ENCODE measurements around the gene FALEC.

FALEC gene

GRCh38 chr1:150521196-150521968 lies 5.8 kb downstream of the FALEC start:
- Histone ChIP-seq H3K4me3 (no peak overlapping the region), H3K9me3 (no peaks in the 10 kb centered on the region), H3K36me3 (replicated peaks) (no peaks in the 10 kb centered on the region), H3K27me3 (ENCODE audit: low read depth) (no peaks in the 10 kb centered on the region), H3K4me1 (peaks cover 7% of the 10 kb centered on the region)
- in situ Hi-C loops (cut with MboI; ENCODE audit: low sequenced_read_pairs): no loop called here
- DNase-seq (ENCODE audit: low spot score in 2 of 2): no peak

GRCh38 chr1:150525348-150525747 lies 9.8 kb downstream of the FALEC start:
- Histone ChIP-seq H3K4me1 (no peaks in the 10 kb centered on the region), H3K27me3 (ENCODE audit: low read depth) (no peaks in the 10 kb centered on the region), H3K9me3 (no peaks in the 10 kb centered on the region), H3K36me3 (replicated peaks) (no peaks in the 10 kb centered on the region), H3K4me3 (no peak overlapping the region)
- in situ Hi-C loops (cut with MboI; ENCODE audit: low sequenced_read_pairs): no loop called here
- no peak for DNase-seq (ENCODE audit: low spot score in 2 of 2)

GRCh38 chr1:150528196-150528595 lies 12.6 kb downstream of the FALEC start:
- in situ Hi-C loops (cut with MboI; ENCODE audit: low sequenced_read_pairs): no loop called here

GRCh38 chr1:150529017-150529416 lies 13.5 kb downstream of the FALEC start:
- no peaks in the 10 kb centered on the region for H3K9me3 ChIP-seq
- DNase-seq (ENCODE audit: low spot score in 2 of 2): no peak
- H3K36me3 ChIP-seq (replicated peaks): no peaks in the 10 kb centered on the region
- H3K4me3 ChIP-seq: no peak overlapping the region
- H3K4me1 ChIP-seq: no peaks in the 10 kb centered on the region
- in situ Hi-C loops (cut with MboI; ENCODE audit: low sequenced_read_pairs): no loop called here
- H3K27me3 ChIP-seq (ENCODE audit: low read depth): no peaks in the 10 kb centered on the region

More at GRCh38 chr1:150528196-150528595, 12.6 kb downstream of the FALEC start:
- no peak for DNase-seq (ENCODE audit: low spot score in 2 of 2)
- Histone ChIP-seq H3K4me3 (no peak overlapping the region), H3K9me3 (no peaks in the 10 kb centered on the region), H3K27me3 (ENCODE audit: low read depth) (no peaks in the 10 kb centered on the region), H3K36me3 (replicated peaks) (no peaks in the 10 kb centered on the region), H3K4me1 (no peaks in the 10 kb centered on the region)

GRCh38 chr1:150530491-150531159 lies 15.1 kb downstream of the FALEC start:
- in situ Hi-C loops (cut with MboI; ENCODE audit: low sequenced_read_pairs): no loop called here

GRCh38 chr1:150532860-150533259 lies 17.3 kb downstream of the FALEC start:
- Histone ChIP-seq H3K9me3 (no peaks in the 10 kb centered on the region), H3K27me3 (ENCODE audit: low read depth) (no peaks in the 10 kb centered on the region), H3K4me3 (no peak overlapping the region), H3K4me1 (no peaks in the 10 kb centered on the region), H3K36me3 (replicated peaks) (no peaks in the 10 kb centered on the region)
- no peak for DNase-seq (ENCODE audit: low spot score in 2 of 2)
- in situ Hi-C loops (cut with MboI; ENCODE audit: low sequenced_read_pairs): no loop called here

More at GRCh38 chr1:150530491-150531159, 15.1 kb downstream of the FALEC start:
- H3K9me3 ChIP-seq: no peaks in the 10 kb centered on the region
- H3K27me3 ChIP-seq (ENCODE audit: low read depth): no peaks in the 10 kb centered on the region
- no peaks in the 10 kb centered on the region for H3K4me1 ChIP-seq
- DNase-seq (ENCODE audit: low spot score in 2 of 2): no peak
- no peak overlapping the region for H3K4me3 ChIP-seq
- no peaks in the 10 kb centered on the region for H3K36me3 ChIP-seq (replicated peaks)

GRCh38 chr1:150534002-150534401 lies 18.4 kb downstream of the FALEC start:
- in situ Hi-C loops (cut with MboI; ENCODE audit: low sequenced_read_pairs): no loop called here
- Histone ChIP-seq H3K27me3 (ENCODE audit: low read depth) (no peaks in the 10 kb centered on the region), H3K4me1 (no peaks in the 10 kb centered on the region)

GRCh38 chr1:150535511-150536287 lies 20.1 kb downstream of the FALEC start:
- Histone ChIP-seq H3K4me3 (no peak overlapping the region), H3K36me3 (replicated peaks) (no peaks in the 10 kb centered on the region), H3K4me1 (no peaks in the 10 kb centered on the region), H3K9me3 (no peaks in the 10 kb centered on the region), H3K27me3 (ENCODE audit: low read depth) (no peaks in the 10 kb centered on the region)
- in situ Hi-C loops (cut with MboI; ENCODE audit: low sequenced_read_pairs): no loop called here
- DNase-seq (ENCODE audit: low spot score in 2 of 2): no peak

More at GRCh38 chr1:150534002-150534401, 18.4 kb downstream of the FALEC start:
- H3K36me3 ChIP-seq (replicated peaks): no peaks in the 10 kb centered on the region
- no peak overlapping the region for H3K4me3 ChIP-seq
- no peak for DNase-seq (ENCODE audit: low spot score in 2 of 2)
- H3K9me3 ChIP-seq: no peaks in the 10 kb centered on the region

GRCh38 chr1:150536836-150537731 lies 21.5 kb downstream of the FALEC start:
- H3K36me3 ChIP-seq (replicated peaks): no peaks in the 10 kb centered on the region
- no peaks in the 10 kb centered on the region for H3K9me3 ChIP-seq
- no peaks in the 10 kb centered on the region for H3K4me1 ChIP-seq
- H3K4me3 ChIP-seq: no peak overlapping the region
- in situ Hi-C loops (cut with MboI; ENCODE audit: low sequenced_read_pairs): no loop called here
- DNase-seq (ENCODE audit: low spot score in 2 of 2): no peak
- H3K27me3 ChIP-seq (ENCODE audit: low read depth): no peaks in the 10 kb centered on the region

- Histone ChIP-seq H3K36me3 (replicated peaks) (no peaks in the 10 kb centered on the region), H3K4me3 (no peak overlapping the region), H3K27me3 (ENCODE audit: low read depth) (no peaks in the 10 kb centered on the region), H3K4me1 (no peaks in the 10 kb centered on the region), H3K9me3 (no peaks in the 10 kb centered on the region)
- DNase-seq (ENCODE audit: low spot score in 2 of 2): peak in 1 of 2 experiments; percentile 20
- in situ Hi-C loops (cut with MboI; ENCODE audit: low sequenced_read_pairs): no loop called here
These were observed 22.5 kb downstream of the FALEC start for GRCh38 chr1:150537732-150538684.

GRCh38 chr1:150543500-150544143 lies 28.1 kb downstream of the FALEC start:
- in situ Hi-C loops (cut with MboI; ENCODE audit: low sequenced_read_pairs): no loop called here
- H3K27me3 ChIP-seq (ENCODE audit: low read depth): no peaks in the 10 kb centered on the region
- DNase-seq (ENCODE audit: low spot score in 2 of 2): no peak
- no peaks in the 10 kb centered on the region for H3K36me3 ChIP-seq (replicated peaks)
- no peaks in the 10 kb centered on the region for H3K9me3 ChIP-seq
- peaks cover 7% of the 10 kb centered on the region for H3K4me1 ChIP-seq
- H3K4me3 ChIP-seq: no peak overlapping the region

- Histone ChIP-seq H3K27me3 (ENCODE audit: low read depth) (no peaks in the 10 kb centered on the region), H3K4me3 (no peak overlapping the region), H3K4me1 (peaks cover 9% of the 10 kb centered on the region), H3K36me3 (replicated peaks) (no peaks in the 10 kb centered on the region), H3K9me3 (no peaks in the 10 kb centered on the region)
- DNase-seq (ENCODE audit: low spot score in 2 of 2): no peak
- in situ Hi-C loops (cut with MboI; ENCODE audit: low sequenced_read_pairs): no loop called here
These were observed 28.7 kb downstream of the FALEC start for GRCh38 chr1:150544204-150544603.
